Cortex of kidney (tissue), 1 donor: ENCODE data around the gene ASAP3.

Experiments used
- DNase-seq: peaks from one replicate; lab custom pipeline; 2025; lab: John Stamatoyannopoulos, UW

Gene ASAP3

GRCh38 chr1:23449306-23449705 is 34.7 kb downstream of the ASAP3 start:
- no peak for DNase-seq

- DNase-seq: no peak
These were observed 35.1 kb downstream of the ASAP3 start for GRCh38 chr1:23448846-23449245.

- no peak for DNase-seq
These were observed 37.2 kb downstream of the ASAP3 start for GRCh38 chr1:23446661-23447310.

GRCh38 chr1:23444596-23445390 is 39.2 kb downstream of the ASAP3 start:
- DNase-seq: no peak

- no peak for DNase-seq
These were observed 39.9 kb downstream of the ASAP3 start for GRCh38 chr1:23444104-23444533.

GRCh38 chr1:23442751-23443150 is 41.2 kb downstream of the ASAP3 start:
- no peak for DNase-seq

GRCh38 chr1:23441446-23442148 is 42.4 kb downstream of the ASAP3 start:
- no peak for DNase-seq

GRCh38 chr1:23438545-23438944 is 45.4 kb downstream of the ASAP3 start:
- DNase-seq: no peak

- no peak for DNase-seq
These were observed 46.7 kb downstream of the ASAP3 start for GRCh38 chr1:23437355-23437664.

- DNase-seq: no peak
These were observed 47.2 kb downstream of the ASAP3 start for GRCh38 chr1:23436520-23437354.

- DNase-seq: no peak
These were observed 49.7 kb downstream of the ASAP3 start for GRCh38 chr1:23434260-23434775.

- no peak for DNase-seq
These were observed 50.9 kb downstream of the ASAP3 start for GRCh38 chr1:23433122-23433521.

- DNase-seq: no peak
These were observed 52.5 kb downstream of the ASAP3 start for GRCh38 chr1:23431431-23431830.

GRCh38 chr1:23430803-23431202 is 53.2 kb downstream of the ASAP3 start:
- no peak for DNase-seq

- DNase-seq: no peak
These were observed 55.7 kb downstream of the ASAP3 start for GRCh38 chr1:23428136-23428905.

- no peak for DNase-seq
These were observed 56.4 kb downstream of the ASAP3 start for GRCh38 chr1:23427550-23427949.

- no peak for DNase-seq
These were observed 57.2 kb downstream of the ASAP3 start for GRCh38 chr1:23426828-23427227.

- DNase-seq: no peak
These were observed 58.8 kb downstream of the ASAP3 start for GRCh38 chr1:23425193-23425494.

GRCh38 chr1:23424293-23425192 is 59.4 kb downstream of the ASAP3 start, which contains the start of gene TCEA3:
TSS of gene TCEA3 (minus strand) at chr1:23424748. CDS start at chr1:23424633, 115 bp downstream.
- no peak for DNase-seq
